Stimulated activated naive CD8-positive, alpha-beta T cell treated with anti-CD3 and anti-CD28 coated beads, Interleukin-15, Interleukin-2, amounts not matched to agents 100 U/mL and 50 U/mL, for 24 hours (primary cell): ENCODE data around the gene RLN3.
"Not testable (repeated sequence)": the region's sequence is repeated elsewhere in the genome, so short reads cannot be mapped to it uniquely, and the experiment has no call there.

Experiments
- ATAC-seq: fragments of 150-1000 bp; cut with Tn5 transposase; one replicate; pipeline ENCODE4 v1.10.0; 2021
- DNase-seq: peaks from one replicate; pipeline ENCODE4 v3.0.0; 2021

Gene RLN3

DNA sequence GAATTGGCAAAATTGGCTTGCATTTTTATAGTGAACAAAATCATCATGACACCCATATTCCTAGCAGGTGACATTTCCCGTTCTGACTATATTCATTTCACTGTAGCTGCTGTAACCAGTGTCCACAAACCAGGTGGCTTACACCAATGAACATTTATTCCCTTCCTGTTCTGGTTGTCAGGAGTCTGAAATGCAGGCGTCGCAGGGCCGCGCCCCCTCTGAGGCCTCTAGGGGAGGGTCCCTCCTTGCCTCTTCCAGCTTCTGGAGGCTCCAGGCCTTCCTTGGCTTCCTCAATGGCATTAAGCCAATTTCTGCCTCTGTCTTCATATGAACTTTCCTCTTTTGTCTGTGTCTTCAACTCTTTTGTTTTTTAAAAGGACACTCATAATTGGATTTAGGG lies 6.5 kb upstream of the RLN3 start:
- DNase-seq (no peak), ATAC-seq (no peak)

DNA sequence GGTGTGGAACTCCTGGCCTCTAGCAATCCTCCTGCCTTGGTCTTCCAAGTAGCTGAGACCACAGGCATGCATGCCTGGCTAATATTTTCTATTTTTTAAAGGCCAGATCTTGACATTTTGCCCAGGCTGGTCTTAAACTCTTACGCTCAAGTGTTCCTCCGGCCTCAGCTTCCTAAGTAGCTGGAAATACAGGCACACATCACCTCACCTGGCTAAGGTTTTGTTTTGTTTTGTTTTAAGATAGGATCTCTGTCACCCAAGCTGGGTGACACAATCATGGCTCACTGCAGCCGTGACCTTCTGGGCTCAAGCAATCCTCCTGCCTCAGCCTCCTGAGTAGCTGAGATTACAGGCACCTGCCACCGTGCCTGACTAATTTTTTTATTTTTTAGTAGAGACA lies 5.5 kb upstream of the RLN3 start:
- ATAC-seq: no peak
- no peak for DNase-seq

DNA sequence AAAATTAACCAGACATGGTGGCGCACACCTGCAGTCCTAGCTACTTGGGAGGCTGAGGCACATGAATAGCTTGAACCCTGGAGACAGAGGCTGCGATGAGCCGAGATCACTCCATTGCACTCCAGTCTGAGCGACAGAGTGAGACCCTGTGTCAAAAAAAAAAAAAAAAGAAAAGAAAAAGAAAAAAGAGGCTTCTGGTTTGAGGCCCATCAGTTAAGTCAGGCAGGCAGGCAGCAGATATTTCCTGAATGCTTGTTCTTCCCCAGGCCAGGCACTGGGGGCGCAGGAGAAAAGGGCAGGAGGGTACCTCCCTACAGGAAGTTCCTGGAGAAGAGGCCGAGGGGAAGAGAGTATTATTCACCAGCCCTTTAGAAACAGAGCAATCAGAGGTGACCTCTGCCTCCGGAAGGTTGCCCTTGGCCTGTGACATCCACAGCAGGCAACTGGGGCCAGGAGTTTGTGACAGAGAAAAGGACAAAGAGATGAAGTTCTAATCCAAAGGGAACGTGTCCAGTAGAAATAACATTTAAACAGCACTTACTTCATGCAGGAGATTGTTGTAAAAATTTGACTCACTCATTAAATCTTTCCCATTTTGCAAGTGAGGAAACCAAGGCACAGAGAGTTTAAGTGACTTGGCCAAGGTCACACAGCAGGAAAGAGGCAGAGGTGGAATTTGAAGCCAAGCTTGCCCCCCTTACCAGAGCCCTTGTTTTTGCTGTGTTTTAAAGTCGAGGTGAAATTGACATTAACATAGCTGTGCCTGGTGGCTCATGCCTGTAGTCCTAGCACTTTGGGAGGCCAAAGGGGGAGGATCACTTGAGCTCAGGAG lies 4.3 kb upstream of the RLN3 start:
- ATAC-seq (peak; percentile 64), DNase-seq (peak; percentile 53)

DNA sequence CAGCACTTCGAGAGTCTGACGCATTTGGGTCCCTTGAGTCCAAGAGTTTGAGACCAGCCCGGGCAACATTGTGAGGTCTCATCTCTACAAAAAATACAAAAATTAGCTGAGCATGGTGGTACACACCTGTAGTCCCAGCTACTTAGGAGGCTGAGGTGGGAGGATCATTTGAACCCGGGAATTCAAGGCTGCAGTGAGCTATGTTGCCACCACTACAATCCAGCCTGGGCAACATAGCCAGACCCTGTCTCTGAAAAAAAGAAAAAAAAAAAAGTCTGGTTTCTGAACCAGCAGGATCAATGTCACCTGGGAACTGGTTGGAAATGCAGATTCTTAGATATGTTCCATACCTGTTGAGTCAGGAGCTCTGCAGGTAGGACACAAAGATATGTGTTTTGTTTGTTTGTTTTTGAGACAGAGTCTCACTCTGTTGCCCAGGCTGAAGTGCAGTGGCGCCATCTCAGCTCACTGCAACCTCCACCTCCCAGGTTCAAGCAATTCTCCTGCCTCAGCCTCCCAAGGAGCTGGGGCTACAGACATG lies 1.2 kb upstream of the RLN3 start:
- ATAC-seq, DNase-seq: not testable (repeated sequence)

DNA sequence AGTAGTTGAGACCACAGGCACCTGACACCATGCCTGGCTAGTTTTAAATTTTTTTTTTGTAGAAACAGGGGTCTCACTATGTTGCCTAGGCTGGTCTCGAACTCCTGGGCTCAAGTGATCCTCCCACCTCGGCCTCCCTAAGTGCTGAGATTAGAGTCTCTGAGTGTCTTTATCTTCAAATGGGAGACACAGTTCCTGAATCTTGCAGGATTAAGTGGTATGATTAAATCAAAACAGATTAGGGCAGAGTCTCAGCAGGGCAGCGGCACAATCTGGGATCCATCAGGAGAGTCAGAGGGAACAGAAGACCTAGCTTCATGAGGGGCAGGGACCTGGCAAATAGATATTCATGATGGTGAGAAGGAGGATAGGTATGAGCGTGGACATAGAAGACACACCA lies 953 bp downstream of the RLN3 start:
- ATAC-seq (no peak), DNase-seq (no peak)

GRCh38 chr19:14030997-14031718 lies 3.2 kb downstream of the RLN3 start:
- no peak for ATAC-seq
- no peak for DNase-seq

DNA sequence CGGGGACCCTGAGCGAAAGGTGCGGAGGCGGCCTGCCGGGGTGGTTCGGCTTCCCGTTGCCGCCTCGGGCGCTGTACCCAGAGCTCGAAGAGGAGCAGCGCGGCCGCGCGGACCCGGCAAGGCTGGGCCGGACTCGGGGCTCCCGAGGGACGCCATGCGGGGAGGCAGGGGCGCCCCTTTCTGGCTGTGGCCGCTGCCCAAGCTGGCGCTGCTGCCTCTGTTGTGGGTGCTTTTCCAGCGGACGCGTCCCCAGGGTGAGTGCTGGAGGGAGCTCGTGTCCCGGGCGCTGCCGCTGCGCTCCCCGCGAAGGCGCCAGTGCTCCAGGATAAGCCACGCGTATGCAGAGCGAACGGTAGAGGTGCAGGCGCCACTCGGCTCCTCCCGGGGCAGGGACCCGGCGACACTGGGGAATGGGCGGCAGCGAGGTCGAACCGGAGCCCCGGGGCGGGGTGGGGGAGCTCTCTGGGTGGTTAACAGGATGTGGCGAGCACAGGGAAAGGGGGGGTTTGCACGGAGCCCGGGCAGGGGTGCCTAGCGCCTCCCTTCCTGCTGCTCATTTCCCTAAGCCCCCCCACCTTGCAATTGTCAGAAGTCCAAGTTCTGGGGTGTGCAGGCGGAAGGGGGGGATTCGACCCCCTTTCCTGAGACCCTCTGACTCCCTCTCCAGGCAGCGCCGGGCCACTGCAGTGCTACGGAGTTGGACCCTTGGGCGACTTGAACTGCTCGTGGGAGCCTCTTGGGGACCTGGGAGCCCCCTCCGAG lies 4.0 kb downstream of the RLN3 start, which contains the start of gene IL27RA:
Gene IL27RA (plus strand): TSS at position 44 of the 762 bp plus-strand sequence. CDS start 111 bp downstream, at position 155.
- DNase-seq (peak; percentile 83), ATAC-seq (peak; percentile 79)

DNA sequence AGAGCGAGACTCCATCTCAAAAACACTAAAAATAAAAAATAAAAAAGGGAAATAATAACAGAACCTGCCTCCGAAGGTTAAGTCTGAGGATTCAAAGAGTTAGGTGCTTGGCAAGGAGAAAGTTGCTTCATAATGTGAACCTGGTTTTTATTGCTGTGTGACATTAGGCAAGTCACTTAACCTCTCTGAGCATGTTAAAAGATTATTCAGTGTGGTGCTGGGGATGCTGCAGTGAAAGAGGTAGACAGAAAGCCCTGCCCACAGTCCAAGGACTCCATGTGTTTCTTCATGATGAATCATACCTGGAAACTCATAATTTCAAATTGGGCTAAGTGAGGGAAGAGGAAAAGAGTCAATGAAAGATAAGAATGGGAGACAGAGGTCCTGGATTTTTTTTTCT lies 6.0 kb downstream of the RLN3 start:
- ATAC-seq: no peak

DNA sequence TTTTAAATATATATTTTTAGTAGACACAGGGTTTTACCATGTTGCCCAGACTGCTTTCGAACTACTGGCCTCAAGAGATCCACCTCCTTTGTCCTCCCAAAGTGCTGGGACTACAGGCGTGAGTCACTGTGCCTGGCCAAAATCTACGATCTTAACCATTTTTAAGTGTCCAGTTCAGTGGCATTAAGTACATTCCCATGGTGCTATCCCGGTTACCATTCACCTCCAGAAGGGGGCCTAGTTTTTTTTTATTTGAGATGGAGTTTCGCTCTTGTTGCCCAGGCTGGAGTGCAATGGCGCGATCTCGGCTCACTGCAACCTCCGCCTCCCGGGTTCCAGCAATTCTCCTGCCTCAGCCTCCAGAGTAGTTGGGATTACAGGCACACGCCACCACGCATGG lies 7.2 kb downstream of the RLN3 start:
- not testable (repeated sequence) for DNase-seq, ATAC-seq

More for the DNA sequence above, 6.0 kb downstream of the RLN3 start:
- DNase-seq: no peak

DNA sequence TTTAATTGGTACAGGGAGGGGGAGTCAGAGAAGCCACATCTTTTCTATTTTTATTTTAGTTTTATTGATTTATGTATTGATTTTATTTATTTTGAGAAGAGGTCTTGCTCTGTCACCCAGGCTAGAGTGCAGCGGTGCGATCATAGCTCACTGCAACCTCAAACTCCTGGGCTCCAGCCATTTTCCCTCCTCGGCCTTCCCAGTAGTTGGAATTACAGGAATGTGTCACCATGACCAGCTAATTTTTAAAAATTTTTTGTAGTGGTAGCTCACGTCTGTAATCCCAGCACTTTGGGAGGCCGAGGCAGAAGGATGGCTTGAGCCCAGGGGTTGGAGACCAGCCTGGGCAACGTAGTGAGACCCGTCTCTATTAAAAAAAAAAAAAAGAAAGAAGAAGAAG lies 7.8 kb downstream of the RLN3 start:
- ATAC-seq (no peak), DNase-seq (no peak)

DNA sequence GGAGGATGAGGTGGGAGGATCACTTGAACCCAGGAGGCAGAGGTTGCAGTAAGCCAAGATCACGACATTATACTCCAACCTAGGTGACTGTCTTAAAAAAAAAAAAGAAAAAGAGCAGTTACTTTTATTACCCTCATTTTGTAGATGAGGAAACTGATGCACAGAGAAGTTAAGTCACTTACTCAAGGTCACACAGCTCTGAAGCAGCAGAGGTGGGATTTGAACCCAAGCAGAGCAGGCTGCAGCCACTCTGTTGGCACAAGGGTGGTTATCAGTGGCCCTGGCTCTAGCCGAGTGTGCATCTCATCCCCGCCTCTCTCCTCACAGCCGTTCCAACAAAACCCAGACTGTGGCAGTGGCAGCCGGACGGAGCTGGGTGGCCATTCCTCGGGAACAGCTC lies 11.2 kb downstream of the RLN3 start:
- DNase-seq: no peak
- ATAC-seq: no peak

GRCh38 chr19:14042659-14043608 lies 15.0 kb downstream of the RLN3 start:
- DNase-seq: peak; percentile 32
- peak; percentile 46 for ATAC-seq

- not testable (repeated sequence) for ATAC-seq
These were observed 19.9 kb downstream of the RLN3 start for GRCh38 chr19:14047866-14048265.

DNA sequence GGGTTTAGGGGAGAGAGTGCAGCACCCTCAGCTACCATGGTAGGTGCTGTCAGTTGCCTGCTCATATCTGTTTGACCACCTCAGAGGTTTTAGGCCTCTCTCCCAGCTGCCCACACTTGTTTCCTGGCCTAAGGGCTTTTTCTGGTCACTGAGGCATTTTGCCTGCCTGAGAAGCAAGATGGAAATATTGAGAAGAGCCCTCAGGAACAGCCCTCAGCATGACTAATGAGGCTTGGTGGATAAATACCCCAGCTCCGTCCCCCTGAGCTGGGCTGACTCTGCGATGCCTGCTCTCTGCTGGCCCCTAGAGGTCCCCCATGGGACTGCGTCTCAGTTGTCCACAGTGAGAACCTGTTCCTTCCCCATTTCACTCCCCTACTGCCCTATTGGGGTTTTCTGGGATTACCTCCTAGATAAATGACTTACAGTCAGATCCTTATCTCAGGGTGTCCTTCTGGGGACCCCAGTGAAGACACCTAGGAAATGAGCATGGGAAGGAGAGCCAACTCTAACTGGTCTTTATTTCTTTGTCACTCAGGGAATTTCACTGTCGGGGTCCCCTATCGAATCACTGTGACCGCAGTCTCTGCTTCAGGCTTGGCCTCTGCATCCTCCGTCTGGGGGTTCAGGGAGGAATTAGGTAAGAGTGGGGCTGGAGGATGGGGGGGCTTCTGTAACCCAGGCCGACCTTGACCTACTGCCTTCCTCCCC lies 20.6 kb downstream of the RLN3 start:
- ATAC-seq (peak; percentile 91), DNase-seq (peak; percentile 88)

More at GRCh38 chr19:14047866-14048265, 19.9 kb downstream of the RLN3 start:
- DNase-seq: not testable (repeated sequence)

DNA sequence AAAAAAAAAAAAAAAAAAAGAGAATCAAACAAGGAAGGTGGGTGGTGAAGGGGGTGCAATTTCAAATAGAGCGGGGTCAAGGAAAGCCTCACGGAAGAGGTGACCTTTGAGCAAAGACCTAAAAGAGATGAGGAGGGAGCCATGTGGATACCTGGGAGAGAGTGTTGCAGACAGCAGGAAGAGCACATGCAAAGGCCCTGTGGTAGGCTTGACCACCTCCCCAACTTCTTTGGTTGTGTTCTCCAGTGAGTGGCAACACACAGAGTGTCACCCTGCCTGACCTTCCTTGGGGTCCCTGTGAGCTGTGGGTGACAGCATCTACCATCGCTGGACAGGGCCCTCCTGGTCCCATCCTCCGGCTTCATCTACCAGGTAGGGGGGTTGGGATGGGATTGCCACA lies 22.6 kb downstream of the RLN3 start:
- ATAC-seq (no peak), DNase-seq (no peak)

DNA sequence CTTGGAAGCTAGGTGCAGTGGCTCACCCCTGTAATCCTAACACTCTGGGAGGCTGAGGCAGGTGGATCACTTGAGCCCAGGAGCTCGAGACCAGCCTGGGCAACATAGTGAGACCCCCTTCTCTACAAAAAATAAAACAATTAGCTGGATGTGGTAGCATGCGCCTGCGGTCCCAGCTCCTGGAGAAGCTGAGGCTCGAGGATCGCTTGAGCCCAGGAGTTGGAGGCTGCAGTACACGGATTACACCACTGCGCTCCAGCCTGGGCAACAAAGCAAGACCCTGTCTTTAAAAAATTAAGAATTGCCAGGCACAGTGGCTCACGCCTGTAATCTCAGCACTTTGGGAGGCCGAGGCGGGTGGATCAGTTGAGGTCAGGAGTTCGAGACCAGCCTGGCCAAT lies 23.0 kb downstream of the RLN3 start:
- DNase-seq: not testable (repeated sequence)

DNA sequence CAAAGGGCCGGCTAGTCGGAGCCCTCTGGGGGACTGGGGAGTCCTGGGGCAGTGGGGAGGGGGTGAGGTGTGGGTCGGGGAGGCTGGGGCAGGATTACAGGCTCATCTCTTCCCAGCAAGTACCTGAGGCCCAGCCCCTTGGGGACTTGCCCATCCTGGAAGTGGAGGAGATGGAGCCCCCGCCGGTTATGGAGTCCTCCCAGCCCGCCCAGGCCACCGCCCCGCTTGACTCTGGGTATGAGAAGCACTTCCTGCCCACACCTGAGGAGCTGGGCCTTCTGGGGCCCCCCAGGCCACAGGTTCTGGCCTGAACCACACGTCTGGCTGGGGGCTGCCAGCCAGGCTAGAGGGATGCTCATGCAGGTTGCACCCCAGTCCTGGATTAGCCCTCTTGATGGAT lies 24.0 kb downstream of the RLN3 start:
- DNase-seq (no peak), ATAC-seq (no peak)

More for the DNA sequence above, 23.0 kb downstream of the RLN3 start:
- not testable (repeated sequence) for ATAC-seq

DNA sequence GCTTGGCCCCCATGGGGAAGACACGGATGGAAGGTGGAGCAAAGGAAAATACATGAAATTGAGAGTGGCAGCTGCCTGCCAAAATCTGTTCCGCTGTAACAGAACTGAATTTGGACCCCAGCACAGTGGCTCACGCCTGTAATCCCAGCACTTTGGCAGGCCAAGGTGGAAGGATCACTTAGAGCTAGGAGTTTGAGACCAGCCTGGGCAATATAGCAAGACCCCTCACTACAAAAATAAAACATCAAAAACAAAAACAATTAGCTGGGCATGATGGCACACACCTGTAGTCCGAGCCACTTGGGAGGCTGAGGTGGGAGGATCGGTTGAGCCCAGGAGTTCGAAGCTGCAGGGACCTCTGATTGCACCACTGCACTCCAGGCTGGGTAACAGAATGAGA lies 24.5 kb downstream of the RLN3 start:
- ATAC-seq: no peak
- no peak for DNase-seq

DNA sequence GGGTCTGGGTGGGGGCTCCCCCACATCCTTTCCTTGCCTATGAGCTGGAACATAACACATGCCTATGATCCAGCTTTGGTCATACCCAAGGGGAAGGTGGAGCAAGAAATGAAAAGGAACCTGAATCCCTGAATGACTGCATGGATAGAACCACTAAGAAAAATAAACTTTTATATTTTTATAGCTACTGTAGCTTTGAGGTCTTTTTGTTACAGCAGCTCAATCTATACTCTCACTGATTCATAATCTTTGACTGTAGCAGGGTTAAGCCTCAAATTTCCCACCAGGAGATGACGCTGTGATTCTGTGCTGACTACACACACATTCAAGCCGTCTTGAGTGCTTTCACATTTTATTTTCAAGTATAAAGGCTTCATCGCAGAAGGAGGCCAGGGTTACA lies 25.1 kb downstream of the RLN3 start:
- ATAC-seq (no peak), DNase-seq (no peak)

GRCh38 chr19:14053500-14053899 lies 25.6 kb downstream of the RLN3 start:
- DNase-seq (no peak), ATAC-seq (no peak)
